ENCODE measurements around the gene MTF2. TPM values are rescaled to one million over a fixed set of nuclear protein-coding genes. Genes with fewer than 3 reads are reported as not detected.

Gene MTF2
- total and polyA plus RNA-seq, 4 donors, result 3.2 to 17.8 (median 12.6) TPM

- Histone ChIP-seq H3K4me1 (ENCODE audit: control insufficient read depth in 4 of 4, insufficient read depth in 4 of 4, low read length in 3 of 4) (no peaks in the 10 kb centered on the region), H3K27ac (ENCODE audit: low read depth in 1 of 2, low read length in 2 of 2) (no peak overlapping the region), H3K27me3 (ENCODE audit: control insufficient read depth in 4 of 4, insufficient read depth in 4 of 4, low read length in 3 of 4) (no peaks in the 10 kb centered on the region), H3K9ac (ENCODE audit: low read depth in 1 of 2, low read length in 2 of 2) (no peak overlapping the region), H3K36me3 (ENCODE audit: control insufficient read depth in 4 of 4, insufficient read depth in 3 of 4, low read depth in 1 of 4, low read length in 3 of 4) (peaks cover 0 to 4% (median 2%) of the 10 kb centered on the region in 4 donors), H3K4me3 (ENCODE audit: low read depth in 1 of 3, low read length in 3 of 3) (no peak overlapping the region), H3K9me3 (ENCODE audit: control insufficient read depth in 4 of 4, low read length in 3 of 4) (peaks cover 0 to 4% (median 0%) of the 10 kb centered on the region in 4 donors)
- WGBS, result 97% methylated on average over 2 of the region's 2 CpGs
- TF ChIP-seq YY1 (IDR thresholded peaks at IDR 0.05) (no peak), NR2F2 (IDR thresholded peaks at IDR 0.05) (no peak), ATF3 (IDR thresholded peaks at IDR 0.05) (no peak), SP1 (IDR thresholded peaks at IDR 0.05) (no peak), JUND (IDR thresholded peaks at IDR 0.05) (no peak), FOXA1 (IDR thresholded peaks at IDR 0.05) (no peak), ZBTB33 (IDR thresholded peaks at IDR 0.05) (no peak)
- DNase-seq (ENCODE audit: low spot score), result no peak
Measured at GRCh38 chr1:93108335-93108734, 29.3 kb downstream of the MTF2 start.

- DNase-seq (ENCODE audit: low spot score), result no peak
- no peak overlapping the region for H3K4me3 ChIP-seq (ENCODE audit: low read depth in 1 of 3, low read length in 3 of 3)
- peaks cover 0 to 4% (median 2%) of the 10 kb centered on the region in 4 donors for H3K36me3 ChIP-seq (ENCODE audit: control insufficient read depth in 4 of 4, insufficient read depth in 3 of 4, low read depth in 1 of 4, low read length in 3 of 4)
- peaks cover 0 to 4% (median 0%) of the 10 kb centered on the region in 4 donors for H3K9me3 ChIP-seq (ENCODE audit: control insufficient read depth in 4 of 4, low read length in 3 of 4)
- no peak overlapping the region for H3K9ac ChIP-seq (ENCODE audit: low read depth in 1 of 2, low read length in 2 of 2)
- no peak overlapping the region for H3K27ac ChIP-seq (ENCODE audit: low read depth in 1 of 2, low read length in 2 of 2)
- TF ChIP-seq NR2F2 (IDR thresholded peaks at IDR 0.05) (no peak), RAD21 (IDR thresholded peaks at IDR 0.05) (no peak), HNF4G (IDR thresholded peaks at IDR 0.05) (no peak), JUND (IDR thresholded peaks at IDR 0.05) (no peak), SP1 (IDR thresholded peaks at IDR 0.05) (no peak), TAF1 (conservative IDR thresholded peaks at IDR 0.05) (no peak), REST (IDR thresholded peaks at IDR 0.05) (no peak), RXRA (IDR thresholded peaks at IDR 0.05) (no peak)
- H3K27me3 ChIP-seq (ENCODE audit: control insufficient read depth in 4 of 4, insufficient read depth in 4 of 4, low read length in 3 of 4), result no peaks in the 10 kb centered on the region
- no peaks in the 10 kb centered on the region for H3K4me1 ChIP-seq (ENCODE audit: control insufficient read depth in 4 of 4, insufficient read depth in 4 of 4, low read length in 3 of 4)
- WGBS, result 92% methylated on average over 2 of the region's 2 CpGs
Measured at GRCh38 chr1:93109578-93109977, 30.5 kb downstream of the MTF2 start.

- H3K4me3 ChIP-seq (ENCODE audit: low read depth in 1 of 3, low read length in 3 of 3), result no peak overlapping the region
- WGBS, result 94% methylated on average over 1 of the region's 1 CpG
- peaks cover 0 to 4% (median 0%) of the 10 kb centered on the region in 4 donors for H3K9me3 ChIP-seq (ENCODE audit: control insufficient read depth in 4 of 4, low read length in 3 of 4)
- no peak for DNase-seq (ENCODE audit: low spot score)
- no peak overlapping the region for H3K27ac ChIP-seq (ENCODE audit: low read depth in 1 of 2, low read length in 2 of 2)
- H3K36me3 ChIP-seq (ENCODE audit: control insufficient read depth in 4 of 4, insufficient read depth in 3 of 4, low read depth in 1 of 4, low read length in 3 of 4), result peaks cover 0 to 12% (median 6%) of the 10 kb centered on the region in 4 donors
- no peak overlapping the region for H3K9ac ChIP-seq (ENCODE audit: low read depth in 1 of 2, low read length in 2 of 2)
- H3K27me3 ChIP-seq (ENCODE audit: control insufficient read depth in 4 of 4, insufficient read depth in 4 of 4, low read length in 3 of 4), result no peaks in the 10 kb centered on the region
- no peaks in the 10 kb centered on the region for H3K4me1 ChIP-seq (ENCODE audit: control insufficient read depth in 4 of 4, insufficient read depth in 4 of 4, low read length in 3 of 4)
- TF ChIP-seq SP1 (IDR thresholded peaks at IDR 0.05), result no peak
- no peak for TF ChIP-seq NR2F2 (IDR thresholded peaks at IDR 0.05)
- no peak for TF ChIP-seq YY1 (IDR thresholded peaks at IDR 0.05)
- TF ChIP-seq ZBTB33 (IDR thresholded peaks at IDR 0.05), result no peak
- no peak for TF ChIP-seq JUND (IDR thresholded peaks at IDR 0.05)
- TF ChIP-seq HNF4A (conservative IDR thresholded peaks at IDR 0.05), result no peak
- TF ChIP-seq ATF3 (IDR thresholded peaks at IDR 0.05), result no peak
- no peak for TF ChIP-seq GABPA (IDR thresholded peaks at IDR 0.05 in 1 of 2, conservative IDR thresholded peaks at IDR 0.05 in 1 of 2)
- TF ChIP-seq REST (IDR thresholded peaks at IDR 0.05), result no peak
- no peak for TF ChIP-seq FOXA1 (IDR thresholded peaks at IDR 0.05)
- TF ChIP-seq EGR1 (IDR thresholded peaks at IDR 0.05; ENCODE audit: low read depth in 2 of 2), result no peak
Measured at GRCh38 chr1:93111065-93111464, 32.0 kb downstream of the MTF2 start.

Data from liver (tissue), 9 donors.